NCI-H187 (cell line): Measurements from ENCODE around the gene PI4K2B.
"Not testable (repeated sequence)": the region's sequence is repeated elsewhere in the genome, so short reads cannot be mapped to it uniquely, and the experiment has no call there.

Source experiments
- DNase-seq, 2 experiments: peaks; one replicate each; lab custom pipeline; 2025; lab: John Stamatoyannopoulos, UW

The PI4K2B gene

DNA sequence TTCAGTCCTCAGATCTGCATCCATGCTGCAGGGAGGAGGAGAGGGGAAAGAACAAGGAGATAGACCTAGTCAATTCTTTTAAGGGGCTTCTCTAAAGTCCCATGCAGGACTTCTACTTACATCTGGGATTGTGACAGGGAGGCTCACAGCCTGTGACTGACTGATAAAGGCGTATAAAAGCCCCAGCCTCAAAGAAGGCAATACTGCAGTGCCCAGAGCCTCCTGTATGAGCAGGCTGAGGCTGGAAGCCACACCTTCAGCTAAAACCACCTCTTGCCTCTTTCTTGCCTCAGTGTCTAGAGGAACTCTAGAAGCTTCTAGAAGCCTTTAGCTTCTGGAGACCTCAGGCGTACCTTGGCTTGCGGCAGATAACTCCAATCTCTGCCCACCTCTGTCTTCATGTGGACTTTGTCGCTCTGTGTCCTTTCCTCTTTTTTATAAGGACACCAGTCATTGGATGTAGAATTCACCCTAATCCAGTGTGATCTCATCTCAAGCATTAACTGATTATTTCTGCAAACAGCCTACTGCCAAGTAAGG lies 72.8 kb downstream of the PI4K2B start:
- no peak for DNase-seq

GRCh38 chr4:25307596-25307995 lies 73.8 kb downstream of the PI4K2B start:
- DNase-seq: no peak

- no peak for DNase-seq
Measured at GRCh38 chr4:25308306-25308705, 74.5 kb downstream of the PI4K2B start.

DNA sequence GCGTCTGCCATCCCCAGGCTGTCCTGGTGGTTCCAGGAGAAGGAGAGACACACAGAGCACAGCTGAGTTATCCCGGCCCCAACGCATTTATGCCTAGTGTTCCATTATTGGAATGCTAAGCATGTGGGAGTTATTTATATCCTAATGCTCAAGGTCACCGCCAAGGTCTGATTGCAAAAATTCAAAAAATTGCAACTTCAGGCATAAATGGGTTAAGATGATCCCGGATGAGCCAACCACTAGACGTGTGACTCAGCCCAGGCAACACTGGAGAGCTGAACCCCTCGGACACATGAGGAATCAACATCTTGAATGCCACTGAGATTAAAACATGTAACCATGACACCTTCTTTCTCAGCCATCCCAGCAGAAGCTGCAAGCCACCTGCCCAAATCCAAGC lies 74.9 kb downstream of the PI4K2B start:
- DNase-seq: no peak

DNA sequence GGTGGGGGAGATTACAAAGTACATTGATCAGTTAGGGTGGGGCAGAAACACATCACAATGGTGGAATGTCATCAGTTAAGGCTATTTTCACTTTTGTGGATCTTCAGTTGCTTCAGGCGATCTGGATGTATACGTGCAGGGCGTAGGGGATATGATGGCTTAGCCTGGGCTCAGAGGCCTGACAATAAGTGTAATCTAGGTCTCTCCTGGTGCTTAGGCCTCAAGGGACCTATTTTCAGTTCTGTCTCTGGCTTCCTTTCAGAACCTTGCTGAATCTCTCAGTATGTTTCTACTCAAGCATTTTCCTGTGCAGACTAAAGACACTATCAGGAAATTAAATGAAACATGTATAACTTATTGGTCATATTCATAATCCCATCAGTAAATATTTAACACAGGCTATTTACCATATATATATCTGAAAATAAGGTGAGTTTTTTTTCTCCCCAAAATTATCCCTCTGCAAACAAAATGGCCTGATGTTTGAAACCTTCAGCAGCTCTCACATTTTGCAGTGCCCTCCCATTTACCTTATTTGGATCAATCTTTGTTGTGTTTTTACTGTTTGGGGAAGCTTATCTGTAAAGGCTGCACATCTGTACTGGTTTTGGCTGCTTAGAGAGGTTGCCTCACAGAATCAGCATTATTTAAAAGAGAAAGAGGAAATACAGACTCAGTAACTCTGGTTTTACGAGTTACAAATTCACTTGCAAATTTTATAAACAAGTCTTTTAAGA lies 76.4 kb downstream of the PI4K2B start:
- no peak for DNase-seq

DNA sequence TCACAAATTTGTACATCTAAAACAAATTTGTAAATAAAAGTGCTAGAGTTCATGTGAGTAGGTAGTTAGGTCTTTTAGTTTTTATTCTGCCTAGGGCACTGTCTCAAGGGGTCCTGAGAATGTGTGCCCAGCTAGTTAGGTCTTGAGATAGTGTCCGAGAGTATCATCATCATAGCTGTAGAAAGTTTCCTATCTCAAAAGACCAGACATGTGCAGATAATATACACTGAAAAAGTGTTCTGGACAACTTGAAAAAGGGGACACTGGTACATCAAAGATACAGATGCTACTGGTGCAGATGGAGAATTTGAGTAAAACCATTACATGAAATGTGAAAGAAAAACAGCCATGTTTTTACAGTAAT lies 77.0 kb downstream of the PI4K2B start:
- DNase-seq: no peak

GRCh38 chr4:25312496-25313200 lies 78.8 kb downstream of the PI4K2B start, which contains the start of gene ZCCHC4:
ZCCHC4 (plus strand) TSS chr4:25312774; CDS start chr4:25312810, 36 bp downstream.
- DNase-seq: peak; percentile 89 to 90

DNA sequence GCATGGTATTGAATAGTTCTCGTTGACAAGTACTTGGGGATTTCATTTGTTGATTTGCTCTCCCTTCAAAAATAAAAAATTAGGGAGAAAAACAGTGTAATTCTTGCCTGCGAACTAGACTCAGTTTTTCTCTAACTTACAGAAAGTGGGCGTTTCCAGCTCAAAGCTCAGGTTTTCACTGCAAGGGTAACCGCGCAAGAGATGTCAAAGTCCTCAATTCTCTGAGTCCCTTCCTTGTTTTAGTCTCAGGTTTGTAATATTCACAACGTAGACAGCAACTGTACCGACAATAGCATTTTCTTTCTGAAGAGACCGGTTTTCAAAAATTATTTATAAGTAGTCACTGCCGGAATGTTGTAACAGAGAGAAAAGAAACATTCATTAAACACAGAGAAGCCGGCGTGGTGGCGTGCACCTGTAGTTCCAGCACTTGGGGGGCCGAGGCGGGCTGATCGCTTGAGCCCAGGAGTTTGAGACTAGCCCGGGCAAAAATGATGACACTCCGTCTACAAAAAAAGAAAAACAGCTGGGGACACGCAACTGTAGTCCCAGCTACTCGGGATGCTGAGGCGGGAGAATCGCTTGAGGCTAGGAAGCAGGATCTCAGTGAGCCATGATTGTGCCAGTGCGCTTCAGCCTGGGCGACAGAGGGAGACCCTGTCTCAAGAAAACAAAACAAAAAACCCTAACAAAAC lies 79.5 kb downstream of the PI4K2B start:
- no peak for DNase-seq

- DNase-seq: no peak
Measured at GRCh38 chr4:25320336-25320735, 86.5 kb downstream of the PI4K2B start.

- no peak for DNase-seq
Measured at GRCh38 chr4:25320773-25321172, 86.9 kb downstream of the PI4K2B start.

GRCh38 chr4:25321703-25322102 lies 87.9 kb downstream of the PI4K2B start:
- DNase-seq: no peak

GRCh38 chr4:25328463-25328862 lies 94.6 kb downstream of the PI4K2B start:
- not testable (repeated sequence) for DNase-seq
